ENCODE data around the gene ZBTB16. TPM values are rescaled to one million over a fixed set of nuclear protein-coding genes. Genes with fewer than 3 reads are reported as not detected.

The ZBTB16 gene
- total RNA-seq, 2 experiments from 2014 or later, result 0.96 to 1.4 TPM

GRCh38 chr11:114123692-114124330 is 64.3 kb downstream of the ZBTB16 start:
- CTCF ChIA-PET, result no interaction called here
- POLR2A ChIA-PET, result no interaction called here

GRCh38 chr11:114124601-114125144 is 65.2 kb downstream of the ZBTB16 start:
- POLR2A ChIA-PET, result no interaction called here
- CTCF ChIA-PET, result no interaction called here

- POLR2A ChIA-PET, result no interaction called here
- CTCF ChIA-PET, result no interaction called here
Observed at GRCh38 chr11:114125531-114125930, 66.0 kb downstream of the ZBTB16 start.

- ChIA-PET POLR2A (no interaction called here), CTCF (no interaction called here)
Observed at GRCh38 chr11:114125959-114126358, 66.4 kb downstream of the ZBTB16 start.

GRCh38 chr11:114128399-114128798 is 68.9 kb downstream of the ZBTB16 start:
- CTCF ChIA-PET, result no interaction called here
- POLR2A ChIA-PET, result no interaction called here

DNA sequence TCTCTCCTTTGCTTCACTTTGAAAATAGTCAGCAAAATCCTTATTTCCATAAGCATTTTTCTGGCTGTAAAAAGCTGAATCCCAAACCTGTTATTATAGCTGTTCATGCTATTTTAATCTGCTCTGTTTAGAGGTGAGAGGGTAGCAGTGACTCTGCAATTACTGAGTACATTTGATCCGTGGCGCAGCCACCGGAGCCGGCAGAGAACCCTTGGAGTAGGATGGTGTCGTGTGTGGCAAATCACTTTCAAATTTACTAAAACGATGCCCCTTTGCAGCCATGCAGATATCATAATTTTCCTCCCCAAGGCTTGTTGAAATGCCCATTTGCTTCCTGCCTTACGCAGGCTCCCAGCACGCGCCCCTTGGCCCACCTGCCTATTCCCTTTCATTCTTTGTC is 69.6 kb downstream of the ZBTB16 start:
- POLR2A ChIA-PET, result no interaction called here
- CTCF ChIA-PET, result no interaction called here

- CTCF ChIA-PET, result no interaction called here
- POLR2A ChIA-PET, result no interaction called here
Observed at GRCh38 chr11:114129699-114130098, 70.2 kb downstream of the ZBTB16 start.

GRCh38 chr11:114130115-114130576 is 70.6 kb downstream of the ZBTB16 start:
- ChIA-PET POLR2A (no interaction called here), CTCF (no interaction called here)

- ChIA-PET CTCF (no interaction called here), POLR2A (no interaction called here)
Observed at GRCh38 chr11:114130629-114131277, 71.2 kb downstream of the ZBTB16 start.

DNA sequence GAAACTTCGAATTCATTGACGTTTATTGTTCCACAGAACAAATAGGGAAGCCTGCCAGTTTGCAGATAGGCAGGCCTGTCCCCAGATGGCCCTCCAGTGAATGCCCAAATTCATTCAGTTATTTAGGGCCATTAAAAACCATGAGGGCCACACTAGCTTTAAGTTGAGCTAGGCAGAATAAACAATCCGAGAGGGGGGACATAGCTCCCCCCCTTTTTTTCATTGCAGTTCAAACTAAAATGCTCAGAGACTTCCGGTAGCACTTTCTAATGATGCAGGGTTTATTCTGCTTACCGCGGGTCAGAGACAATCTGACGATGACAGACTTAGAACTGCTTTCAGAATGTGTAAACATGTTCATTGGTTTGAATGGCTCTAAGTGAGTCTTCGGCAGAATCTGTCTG is 72.0 kb downstream of the ZBTB16 start:
- POLR2A ChIA-PET, result no interaction called here
- CTCF ChIA-PET, result no interaction called here

GRCh38 chr11:114132417-114132816 is 72.9 kb downstream of the ZBTB16 start:
- ChIA-PET CTCF (no interaction called here), POLR2A (no interaction called here)

DNA sequence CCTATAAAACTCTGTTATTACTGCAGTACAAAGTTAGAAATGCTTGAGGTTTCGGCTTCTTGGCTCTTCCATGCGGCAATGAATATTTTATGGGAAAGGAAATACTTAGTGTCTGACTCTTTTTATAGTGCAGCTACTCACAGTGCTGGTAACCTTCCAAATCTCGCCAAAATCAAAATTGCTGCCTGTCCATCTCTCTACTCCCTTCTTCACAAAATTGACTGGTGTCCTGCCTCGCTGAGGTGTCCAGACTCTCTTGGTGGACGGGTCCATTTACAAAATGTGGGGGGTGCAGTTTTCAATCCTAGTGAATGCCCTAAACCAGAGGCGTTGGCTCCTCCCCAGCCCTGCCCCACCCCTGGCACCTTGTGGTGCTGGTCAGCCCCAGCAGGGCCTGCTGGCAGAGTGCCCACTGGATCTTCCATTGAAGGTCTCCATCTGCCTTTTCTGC is 73.5 kb downstream of the ZBTB16 start:
- ChIA-PET POLR2A (no interaction called here), CTCF (no interaction called here)

DNA sequence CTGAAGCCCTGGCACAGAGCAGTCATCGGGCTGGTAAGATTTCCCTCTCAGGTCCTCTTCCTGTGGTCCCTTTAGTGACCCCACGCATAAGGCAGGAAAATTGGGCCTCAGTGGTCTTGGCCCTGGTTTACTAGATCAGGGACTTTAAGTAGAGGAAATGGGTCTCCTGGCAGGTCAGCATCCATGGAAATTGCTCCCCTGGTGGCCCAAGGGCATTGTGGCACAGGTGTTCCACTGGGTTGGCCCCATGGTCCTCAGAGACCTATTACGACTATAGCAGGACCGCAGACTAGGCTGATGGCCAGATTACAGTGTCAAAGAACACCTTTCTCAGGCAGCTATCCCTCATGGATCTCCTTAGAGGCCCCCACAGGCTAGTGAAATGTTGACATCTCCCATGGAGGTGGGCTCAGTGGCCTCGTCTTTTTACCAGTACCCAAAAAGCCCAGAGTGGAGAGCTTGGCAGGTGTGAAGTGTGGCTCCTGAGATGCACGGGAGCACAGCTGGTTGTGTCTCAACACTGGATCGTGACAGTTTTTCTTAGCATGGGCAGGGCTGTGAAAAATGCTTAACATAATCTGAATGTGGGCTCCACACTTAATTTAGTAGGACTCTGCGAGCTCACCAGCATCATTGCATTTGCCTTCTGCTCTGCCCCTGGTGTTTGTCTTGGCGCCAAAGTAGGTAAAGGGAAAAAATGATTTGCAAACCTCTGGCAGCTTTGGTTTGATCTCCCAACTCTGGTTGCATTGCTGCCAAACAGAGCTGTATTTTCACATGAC is 74.2 kb downstream of the ZBTB16 start:
- CTCF ChIA-PET, result no interaction called here
- POLR2A ChIA-PET, result no interaction called here

DNA sequence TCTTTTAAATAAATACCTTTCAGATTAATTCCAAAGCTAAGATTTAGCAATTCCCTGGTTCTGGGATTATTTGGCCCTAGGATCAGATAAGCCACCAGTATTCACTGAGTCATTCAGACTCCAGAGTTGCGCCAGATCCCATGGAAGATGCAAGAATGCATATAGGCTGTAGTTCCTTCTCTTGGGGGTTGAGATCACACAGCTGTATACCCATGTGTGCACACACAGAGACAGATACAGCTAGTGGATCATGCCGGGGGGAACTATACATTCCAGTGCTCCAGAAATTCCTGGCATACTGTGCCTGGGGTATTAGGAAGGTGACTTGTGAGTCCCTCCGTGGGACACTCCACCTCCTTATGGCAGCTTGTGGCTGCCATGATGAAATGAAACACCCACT is 75.4 kb downstream of the ZBTB16 start:
- POLR2A ChIA-PET, result no interaction called here

DNA sequence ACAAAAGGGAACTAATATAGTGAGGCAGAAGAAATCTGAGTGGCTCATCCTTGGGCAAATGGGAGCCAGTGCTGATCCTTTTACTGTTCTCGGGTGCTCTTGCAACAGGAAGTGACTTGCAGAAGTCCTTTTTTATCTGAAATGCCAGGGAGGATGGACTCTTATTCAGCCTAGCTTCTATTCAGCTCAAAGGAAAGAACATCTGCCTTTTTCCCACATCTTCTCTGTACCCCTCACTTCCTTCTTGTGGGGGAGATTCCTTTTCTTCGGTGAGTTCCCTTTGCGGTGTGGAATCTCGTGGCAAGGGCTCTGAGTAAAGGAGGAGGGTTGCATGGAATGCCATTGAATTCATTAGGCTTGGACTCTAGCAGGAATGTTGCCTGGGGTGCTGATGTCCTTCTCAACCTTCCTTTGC is 76.2 kb downstream of the ZBTB16 start:
- POLR2A ChIA-PET, result no interaction called here
- CTCF ChIA-PET, result no interaction called here

More for the DNA sequence above, 75.4 kb downstream of the ZBTB16 start:
- CTCF ChIA-PET, result interaction anchor here (0.6 kb wide), 1 partner anchor 249 kb away, joined by 4 read pairs; no protein-coding TSS in a partner anchor

DNA sequence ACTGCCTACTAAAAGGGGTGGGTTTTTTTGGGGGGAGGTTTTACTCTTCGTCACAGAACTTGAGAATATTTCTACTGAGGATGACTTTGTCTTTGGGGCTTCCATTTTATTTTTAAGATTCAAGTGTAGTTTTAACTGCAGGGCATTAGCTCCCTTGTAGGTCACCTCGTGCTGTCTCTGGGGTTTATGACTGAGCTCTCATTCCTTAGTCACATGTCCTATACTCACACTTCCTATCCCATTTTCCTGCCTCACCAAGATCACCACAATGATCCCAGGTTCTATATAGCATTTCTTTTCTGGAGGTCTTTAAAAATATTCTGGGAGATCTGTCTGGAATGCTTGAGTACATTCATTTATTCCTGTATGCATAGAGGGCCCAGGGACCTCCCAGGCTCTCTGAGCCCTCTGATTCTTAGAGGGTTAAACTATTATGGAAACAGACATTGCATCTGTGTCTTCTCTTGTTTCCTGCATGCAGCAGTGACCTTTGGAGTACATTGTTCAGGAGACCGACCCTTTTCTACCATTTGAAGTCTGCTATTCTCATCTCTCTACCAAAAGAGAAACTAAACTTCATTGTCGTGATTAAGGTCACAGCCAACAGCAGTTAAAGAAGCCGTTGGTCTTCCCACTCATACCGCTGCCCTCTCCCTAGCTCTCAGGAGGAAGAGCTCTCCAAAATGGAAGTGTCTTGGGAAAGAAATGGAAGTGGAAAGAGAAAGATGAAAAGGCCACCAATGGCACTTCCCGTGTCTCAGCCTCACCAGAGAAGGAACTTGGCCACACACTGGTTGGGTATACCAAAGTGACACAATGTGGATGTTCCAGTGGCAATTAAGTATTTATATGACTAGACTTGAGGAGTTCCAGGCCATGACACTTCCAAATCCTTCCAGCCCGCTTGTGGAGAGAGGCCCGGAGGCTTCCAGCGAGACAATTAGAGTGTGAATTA is 77.5 kb downstream of the ZBTB16 start:
- ChIA-PET POLR2A (no interaction called here), CTCF (no interaction called here)

GRCh38 chr11:114137838-114138237 is 78.3 kb downstream of the ZBTB16 start:
- POLR2A ChIA-PET, result no interaction called here
- CTCF ChIA-PET, result no interaction called here

GRCh38 chr11:114138411-114138810 is 78.9 kb downstream of the ZBTB16 start:
- ChIA-PET CTCF (no interaction called here), POLR2A (no interaction called here)

GRCh38 chr11:114140826-114141225 is 81.3 kb downstream of the ZBTB16 start:
- ChIA-PET POLR2A (interaction anchor here (0.8 kb wide), 1 partner anchor 19 kb away, joined by 3 read pairs; no protein-coding TSS in a partner anchor), CTCF (no interaction called here)
